GM18505 (cell line): Measurements from ENCODE around the gene DNAJC27.

Experiments used
- ATAC-seq: cut with Tn5 transposase; IDR thresholded peaks from one replicate; pipeline ENCODE4 v1.9.1; 2021; ENCODE audit not compliant: unreplicated experiment
- POLR2A ChIP-seq: IDR thresholded peaks from 4 replicates; pipeline ENCODE4 v1.6.1; 2011; ENCODE audit warnings: borderline replicate concordance; ENCODE audit not compliant: insufficient read depth, insufficient read length; ENCODE audit errors: extremely low read depth

The DNAJC27 gene

DNA sequence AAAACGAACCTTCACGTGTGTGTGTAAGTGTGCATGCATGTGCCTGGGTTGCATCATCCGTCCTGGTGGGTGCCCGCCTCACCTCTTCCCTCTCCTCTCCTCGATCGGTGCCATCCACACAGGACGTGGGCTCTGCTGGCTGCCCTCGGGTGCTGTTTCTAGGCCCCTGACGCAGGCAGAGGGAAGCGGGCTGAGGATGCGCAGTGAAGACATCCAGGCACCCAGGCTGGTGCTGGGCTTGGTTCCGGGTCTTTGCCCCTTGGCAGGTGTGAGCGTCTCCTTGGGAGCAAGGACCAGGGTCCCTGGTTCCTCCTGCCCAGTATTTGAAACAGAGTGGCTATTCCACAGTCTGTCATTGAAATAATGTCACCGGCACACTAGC is 45.5 kb downstream of the DNAJC27 start:
- no peak for TF ChIP-seq POLR2A
- no peak for ATAC-seq

DNA sequence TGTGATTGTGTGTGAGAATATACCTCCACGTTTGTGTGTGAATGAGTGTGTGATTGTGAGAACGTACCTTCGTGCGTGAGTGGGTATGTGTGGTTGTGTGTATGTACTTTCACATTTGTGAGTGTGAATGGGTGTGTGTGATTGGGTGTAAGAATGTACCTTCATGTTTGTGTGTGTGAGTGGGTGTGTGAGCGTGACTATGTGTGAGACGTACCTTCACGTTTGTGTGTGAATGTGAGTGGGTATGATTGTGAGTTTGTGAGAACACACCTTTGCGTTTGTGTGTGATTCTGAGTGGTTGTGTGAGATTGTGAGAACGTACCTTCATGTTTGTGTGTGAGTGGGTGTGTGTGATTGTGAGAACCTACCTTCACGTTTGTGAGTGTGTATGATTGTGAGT is 45.9 kb downstream of the DNAJC27 start:
- no peak for ATAC-seq
- TF ChIP-seq POLR2A, result no peak

DNA sequence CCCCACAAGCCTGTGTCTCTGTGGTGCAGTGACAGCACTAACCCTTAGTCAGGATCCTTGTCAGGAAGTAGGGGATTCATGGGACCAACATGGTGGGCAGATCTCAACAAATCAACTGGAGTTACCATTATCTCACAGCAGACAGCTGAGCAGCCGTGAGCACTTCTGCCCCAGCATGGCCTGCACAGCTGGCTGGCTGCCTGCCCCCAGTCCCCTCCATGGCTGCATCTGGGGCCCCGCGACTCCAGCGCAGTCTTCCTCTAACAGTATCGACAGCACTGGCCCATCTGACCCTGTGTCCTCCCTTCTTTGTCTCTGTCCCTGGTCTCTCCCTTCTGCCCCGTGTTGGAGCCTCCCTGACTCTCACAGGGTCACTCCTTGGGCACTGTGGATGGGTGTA is 47.0 kb downstream of the DNAJC27 start:
- no peak for TF ChIP-seq POLR2A
- ATAC-seq, result no peak

DNA sequence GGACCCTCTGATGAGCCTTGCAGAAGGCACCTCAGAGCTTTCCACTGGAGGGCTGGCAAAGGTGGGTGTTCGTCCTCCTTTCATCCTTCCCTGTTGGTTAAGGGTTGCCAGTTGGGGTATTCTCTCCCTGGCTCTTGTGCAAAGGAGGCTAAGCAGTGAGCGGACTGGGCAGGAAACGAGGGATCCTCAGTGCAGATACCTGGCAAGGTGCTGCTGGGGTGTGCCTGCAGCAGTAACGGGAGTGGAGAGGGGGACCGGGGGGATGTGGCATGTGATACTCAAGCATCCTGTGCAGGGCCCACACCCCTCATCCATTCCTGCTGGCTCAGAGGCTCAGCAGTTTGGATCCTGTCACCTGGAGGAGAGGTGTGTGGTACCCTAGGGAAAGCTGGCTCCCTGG is 47.5 kb downstream of the DNAJC27 start:
- no peak for ATAC-seq
- TF ChIP-seq POLR2A, result no peak

DNA sequence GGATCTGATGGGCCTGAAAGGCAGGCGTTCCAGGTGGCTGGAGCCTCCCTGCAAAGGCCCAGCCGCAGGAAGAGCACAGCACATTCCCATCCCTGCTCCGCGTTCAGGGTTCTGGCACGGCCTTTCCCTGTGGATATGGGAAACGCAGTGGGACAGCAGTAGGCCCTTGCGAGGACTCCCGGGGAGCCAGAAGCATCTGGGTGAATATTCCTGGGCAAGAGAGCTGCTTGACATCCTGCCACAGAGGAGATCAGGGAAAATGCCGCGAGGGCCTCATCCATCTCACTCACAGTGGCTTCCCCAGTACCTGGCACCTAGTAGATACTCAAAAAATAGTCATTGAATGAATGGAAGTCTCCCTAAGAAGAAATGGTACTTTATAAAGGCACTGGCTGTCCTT is 48.6 kb downstream of the DNAJC27 start:
- TF ChIP-seq POLR2A, result no peak
- ATAC-seq, result no peak

DNA sequence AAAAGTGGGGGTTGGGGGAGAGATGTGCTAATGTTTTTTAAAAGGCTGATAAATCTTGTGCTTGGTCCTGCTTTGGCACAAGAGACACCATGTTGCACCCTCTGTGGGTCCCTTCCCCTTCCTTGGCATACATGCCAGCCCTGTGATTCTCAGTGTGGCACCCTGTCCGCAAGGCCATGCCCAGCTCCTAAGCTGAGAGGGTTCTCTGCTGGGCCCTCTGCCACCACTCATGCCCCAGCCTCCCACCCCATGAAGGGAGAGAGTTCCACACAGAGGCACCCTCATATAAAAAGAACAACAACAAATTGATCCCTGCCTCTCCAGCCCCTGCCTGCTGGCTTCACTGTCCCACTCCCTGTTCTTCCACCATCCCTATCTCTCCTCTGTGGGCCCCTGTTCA is 49.2 kb downstream of the DNAJC27 start:
- no peak for ATAC-seq
- TF ChIP-seq POLR2A, result no peak

DNA sequence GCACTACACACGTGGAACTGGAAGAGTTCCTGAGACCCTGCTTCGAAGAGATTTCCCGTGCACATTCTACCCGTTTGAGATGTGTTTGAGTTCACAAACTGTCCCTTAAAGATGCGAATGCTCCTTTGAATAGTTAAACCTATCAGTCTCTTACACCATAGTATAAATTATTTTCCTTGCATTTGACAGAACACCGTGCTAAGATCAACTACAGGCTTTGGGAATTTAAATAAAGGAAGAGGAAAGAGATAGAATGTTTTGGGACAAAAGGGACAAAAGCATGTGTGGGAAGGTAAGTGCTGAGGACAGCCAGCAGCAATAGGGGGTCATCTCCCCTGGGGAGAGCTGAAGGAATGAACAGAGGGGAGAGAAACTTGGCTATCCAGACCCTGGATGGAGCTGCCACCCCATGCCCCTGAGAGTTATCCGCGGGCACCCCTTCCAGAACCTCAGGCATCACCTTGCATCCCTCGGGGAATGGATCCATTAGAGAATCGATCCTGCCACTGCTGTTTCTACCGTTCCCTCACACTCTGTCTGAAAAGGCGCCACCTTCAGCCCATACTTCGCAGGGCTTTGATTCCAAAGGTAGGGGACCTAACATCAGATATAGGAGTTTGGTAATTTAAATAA is 50.8 kb downstream of the DNAJC27 start:
- TF ChIP-seq POLR2A, result no peak
- no peak for ATAC-seq

DNA sequence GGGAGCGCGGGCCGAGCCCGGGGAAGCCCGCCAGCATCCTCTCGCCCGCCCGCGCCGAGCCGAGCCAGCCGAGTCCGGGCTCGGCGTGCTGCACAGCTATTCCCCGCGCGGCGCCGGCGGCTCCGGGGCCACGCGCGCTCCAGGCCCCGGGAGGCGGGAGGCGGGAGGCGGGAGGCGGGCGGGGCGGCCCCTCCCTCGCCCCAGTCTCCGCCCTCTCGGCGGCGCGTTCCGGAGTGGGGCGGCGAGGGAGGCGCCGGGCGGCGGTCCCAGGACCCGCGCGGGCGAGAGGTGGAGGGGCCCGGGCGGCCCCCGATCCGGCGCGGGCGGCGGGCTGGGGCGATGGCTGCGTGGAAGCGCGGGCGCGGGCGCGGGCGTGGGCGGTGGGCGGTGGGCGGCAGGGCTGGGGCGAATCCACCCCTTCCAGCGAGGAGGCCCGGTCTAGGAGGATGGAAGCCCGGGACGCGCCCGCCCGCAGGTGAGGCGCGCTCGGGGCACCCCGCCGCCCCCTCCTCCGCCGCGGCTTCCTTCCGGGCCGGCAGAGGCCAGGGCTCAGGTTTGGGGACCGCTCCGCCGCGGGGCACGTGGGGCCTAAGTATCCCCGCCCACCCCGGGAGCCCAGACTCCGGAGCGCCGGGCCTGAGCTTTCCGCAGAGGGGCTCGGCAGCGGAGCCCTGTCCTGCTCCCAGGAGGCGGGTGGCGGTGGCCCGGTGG is 51.5 kb downstream of the DNAJC27 start, which contains the start of gene ADCY3:
Gene ADCY3 (minus strand): TSS at position 140 of the 711 bp plus-strand sequence. CDS start 1,250 bp downstream, outside the sequence.
- peak; percentile 61 for TF ChIP-seq POLR2A
- peak; percentile 55 for ATAC-seq

DNA sequence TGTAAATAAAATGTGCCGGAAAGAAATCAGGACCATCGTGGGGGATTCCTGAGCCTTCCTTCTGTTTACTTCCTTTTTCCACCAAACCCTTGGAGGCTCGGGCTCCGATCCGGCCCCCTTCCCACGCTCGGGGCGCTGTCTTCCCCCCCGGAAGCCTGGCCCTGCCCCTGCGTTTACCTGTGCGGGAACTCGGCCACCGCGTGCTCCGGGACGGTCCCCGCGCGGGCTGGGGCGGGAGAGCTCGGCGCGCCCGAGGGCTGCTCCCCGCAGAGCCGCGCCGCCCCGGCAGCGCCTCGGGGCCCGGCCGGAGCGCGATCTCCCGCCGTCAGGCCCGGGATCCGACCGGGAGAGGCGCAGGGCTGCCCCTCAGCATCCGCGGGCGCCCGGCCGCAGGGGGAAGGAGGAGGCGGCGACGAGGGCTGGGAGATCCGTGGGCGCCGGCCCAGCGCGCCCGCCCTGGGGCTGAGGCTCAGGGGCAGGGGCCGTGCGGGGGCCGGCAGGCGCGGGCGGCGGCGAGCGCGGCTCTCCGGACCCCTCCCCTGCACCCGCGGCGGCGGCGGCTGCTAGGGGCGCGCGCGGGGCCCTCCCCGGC is 52.2 kb downstream of the DNAJC27 start:
- no peak for TF ChIP-seq POLR2A
- ATAC-seq, result peak; percentile 22

DNA sequence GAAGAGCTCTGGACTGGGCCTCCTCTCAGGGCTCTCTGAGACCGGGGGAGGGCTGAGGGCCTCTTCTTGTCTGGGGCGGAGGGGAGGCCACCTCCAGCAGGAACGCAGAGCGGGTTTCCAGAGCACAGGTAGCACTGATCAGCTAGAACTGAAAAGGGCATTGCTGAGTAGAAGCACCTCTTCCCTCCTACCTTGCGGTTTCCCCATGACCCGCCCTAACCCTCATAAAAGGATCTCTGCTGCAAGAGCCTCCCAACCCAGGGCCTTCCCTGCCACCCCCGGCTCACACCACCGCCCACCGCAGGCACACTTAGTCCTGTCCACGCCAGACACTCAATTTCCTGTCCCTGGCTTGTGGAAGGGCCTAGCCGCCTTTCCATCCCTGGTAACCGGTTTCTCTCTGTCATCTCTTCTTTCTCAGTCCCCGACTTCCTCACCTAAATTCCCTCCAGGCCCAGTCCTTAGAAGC is 52.7 kb downstream of the DNAJC27 start:
- TF ChIP-seq POLR2A, result peak; percentile 20
- no peak for ATAC-seq

DNA sequence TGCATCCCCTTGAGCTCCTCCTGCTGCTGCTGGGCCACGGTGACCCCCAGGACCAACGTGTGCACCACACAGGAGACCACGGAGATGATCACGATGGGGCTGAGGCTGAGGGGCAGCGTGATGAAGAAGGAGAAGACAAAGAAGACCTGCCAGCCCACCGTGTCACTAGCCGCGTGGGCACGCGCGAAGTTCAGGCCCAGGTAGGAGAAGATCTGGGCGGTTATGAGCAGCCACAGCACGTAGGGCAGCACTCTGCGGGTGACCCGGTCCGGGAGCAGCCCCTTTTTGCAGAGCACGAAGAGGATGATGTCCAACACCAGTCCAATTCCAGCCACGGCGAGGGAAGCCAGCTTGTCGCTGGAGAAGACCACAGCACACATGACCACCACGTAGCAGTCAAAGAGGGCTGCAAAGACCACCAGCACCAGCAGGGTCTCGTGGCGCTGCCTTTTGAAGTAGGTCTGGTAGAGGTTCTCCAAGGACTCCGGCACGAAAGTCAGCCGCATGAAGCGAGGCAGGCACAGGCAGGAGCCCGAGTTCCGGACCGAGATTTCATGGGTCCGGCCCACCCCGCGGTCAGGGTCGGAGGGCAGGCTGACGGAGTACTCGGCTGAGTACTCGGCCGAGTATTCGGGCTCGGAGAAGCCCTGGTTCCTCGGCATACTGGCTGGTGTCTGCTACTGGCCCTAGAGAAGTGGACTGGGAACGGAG is 53.3 kb downstream of the DNAJC27 start:
- no peak for ATAC-seq
- TF ChIP-seq POLR2A, result no peak

DNA sequence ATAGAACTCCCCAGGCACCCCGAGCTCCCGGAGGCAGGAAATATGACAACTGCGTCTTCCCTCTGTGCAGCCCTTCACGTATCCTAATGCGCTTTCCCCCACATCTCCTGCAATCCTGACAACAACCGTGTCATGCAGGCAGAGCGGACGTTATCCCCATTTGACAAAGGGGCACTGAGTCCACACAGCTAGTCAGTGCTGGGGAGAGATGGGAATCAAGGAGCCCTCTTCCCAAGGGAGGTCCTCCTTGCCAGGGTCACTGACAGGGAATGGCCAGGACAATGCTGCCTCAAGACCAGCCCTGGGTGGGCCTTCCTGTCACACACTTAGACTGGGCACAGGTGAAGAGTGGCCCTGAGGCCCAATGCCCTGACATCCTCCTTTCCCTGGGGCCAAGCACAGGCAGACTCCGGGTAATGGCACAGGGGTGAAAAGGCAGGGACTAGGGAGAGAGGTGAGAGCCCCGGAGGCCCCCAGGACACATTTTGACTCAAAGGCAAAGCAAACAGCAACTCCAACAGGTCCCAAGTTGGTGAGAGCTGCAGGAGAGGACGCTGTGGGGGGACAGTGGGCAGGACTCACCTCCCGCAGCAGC is 53.9 kb downstream of the DNAJC27 start:
- no peak for TF ChIP-seq POLR2A
- ATAC-seq, result no peak

DNA sequence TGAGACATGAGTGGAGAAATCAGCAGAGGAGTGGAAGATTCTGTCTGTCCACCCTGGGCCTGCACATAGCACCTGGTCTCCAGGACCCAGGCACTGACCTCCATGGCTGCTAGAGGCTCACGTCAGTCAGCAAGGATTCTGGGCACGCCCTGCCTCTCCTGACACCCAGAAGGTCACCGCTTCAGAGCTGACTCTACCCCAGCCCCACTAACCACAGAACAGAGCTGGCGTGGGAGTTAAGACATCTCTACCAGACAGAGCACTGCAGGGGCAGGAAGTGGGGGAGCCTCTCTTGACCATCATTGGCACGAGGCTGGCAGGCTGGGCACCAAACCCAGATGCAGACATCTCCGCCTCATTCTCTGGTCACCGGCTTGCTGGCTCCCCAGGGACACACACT is 54.7 kb downstream of the DNAJC27 start:
- no peak for TF ChIP-seq POLR2A
- ATAC-seq, result no peak
